Stimulated activated CD4-positive, alpha-beta T cell treated with anti-CD3 and anti-CD28 coated beads, Interleukin-1b, Interleukin-23, amount 100 ng/mL, for 4 hours (primary cell): ENCODE measurements around the gene FIG4.
"Not testable (repeated sequence)": the region's sequence is repeated elsewhere in the genome, so short reads cannot be mapped to it uniquely, and the experiment has no call there.

Source experiments
- DNase-seq, 2 donors: peaks; one replicate each; pipeline ENCODE4 v3.0.0-alpha.2; 2020; ENCODE audit warnings: low read depth in 2 of 2

Gene FIG4

DNA sequence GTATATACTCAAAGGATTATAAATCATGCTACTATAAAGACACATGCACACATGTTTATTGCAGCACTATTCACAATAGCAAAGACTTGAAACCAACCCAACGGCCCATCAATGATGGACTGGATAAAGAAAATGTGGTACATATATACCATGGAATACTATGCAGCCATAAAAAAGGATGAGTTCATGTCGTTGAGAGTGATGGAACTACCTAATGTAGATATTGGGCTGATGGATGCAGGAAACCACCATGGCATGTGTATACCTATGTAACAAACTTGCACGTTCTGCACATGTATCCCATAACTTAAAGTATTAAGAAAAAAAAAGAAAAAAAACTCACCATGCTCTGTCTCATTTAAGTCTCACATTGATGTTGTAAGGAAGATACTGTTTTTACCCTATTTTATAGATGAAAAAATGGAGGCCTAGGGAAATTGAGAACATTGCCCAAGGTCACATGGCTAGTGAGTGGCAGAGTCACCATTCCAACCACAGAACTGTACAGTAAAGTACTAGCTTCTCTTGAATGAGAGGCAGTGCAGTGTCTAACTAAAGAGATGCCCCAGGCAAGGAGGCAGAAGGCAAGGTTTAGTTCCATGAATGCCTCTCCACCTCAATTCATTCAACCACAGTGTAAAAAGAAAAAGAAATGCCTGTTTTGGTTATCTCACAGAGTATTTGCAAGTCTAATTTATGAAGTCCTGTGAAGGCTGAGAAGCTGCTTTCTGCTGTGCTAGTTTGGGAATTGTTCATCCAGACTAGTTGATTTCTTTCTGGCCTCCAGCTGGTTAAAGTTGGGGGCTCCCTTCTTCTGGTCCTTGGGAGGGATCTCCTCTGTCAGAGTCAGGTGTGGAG is 68.2 kb downstream of the FIG4 start:
- DNase-seq: no peak

DNA sequence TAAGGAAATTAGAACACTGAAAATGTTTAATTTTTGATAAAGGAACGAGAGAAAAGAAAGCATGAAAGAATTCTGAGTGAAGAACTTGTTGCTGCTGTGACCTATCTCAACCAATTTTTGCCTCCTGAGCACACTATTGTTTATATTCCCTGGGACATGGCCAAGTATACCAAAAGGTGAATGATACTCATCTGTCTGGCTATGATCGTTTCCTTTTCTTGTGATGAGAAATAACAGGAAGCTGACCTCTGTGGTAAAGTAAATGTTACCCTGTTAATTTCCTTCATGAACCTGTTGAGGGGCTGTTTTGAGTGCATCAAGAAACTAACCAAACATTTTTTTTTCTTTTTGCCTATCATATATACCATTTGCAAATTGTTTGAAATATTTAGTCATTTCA is 69.1 kb downstream of the FIG4 start:
- DNase-seq: no peak

DNA sequence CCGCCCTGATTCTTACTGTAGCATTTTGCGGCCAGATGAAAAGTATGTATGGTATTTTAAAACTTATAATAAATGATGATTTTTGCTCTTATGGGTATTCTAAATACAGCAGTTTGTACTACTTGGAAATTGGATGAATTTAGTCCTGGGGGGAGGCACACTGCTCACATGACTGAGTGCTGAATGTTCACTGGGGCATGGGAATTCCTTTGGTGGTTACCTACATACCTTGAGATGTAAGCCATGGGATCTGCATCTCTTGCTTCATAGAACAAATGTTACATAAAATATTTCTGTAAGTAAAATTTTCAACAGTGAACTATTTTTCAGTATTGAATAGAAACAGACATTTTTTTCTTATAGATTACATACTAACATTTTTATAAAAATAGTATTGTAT is 71.1 kb downstream of the FIG4 start:
- DNase-seq: no peak

DNA sequence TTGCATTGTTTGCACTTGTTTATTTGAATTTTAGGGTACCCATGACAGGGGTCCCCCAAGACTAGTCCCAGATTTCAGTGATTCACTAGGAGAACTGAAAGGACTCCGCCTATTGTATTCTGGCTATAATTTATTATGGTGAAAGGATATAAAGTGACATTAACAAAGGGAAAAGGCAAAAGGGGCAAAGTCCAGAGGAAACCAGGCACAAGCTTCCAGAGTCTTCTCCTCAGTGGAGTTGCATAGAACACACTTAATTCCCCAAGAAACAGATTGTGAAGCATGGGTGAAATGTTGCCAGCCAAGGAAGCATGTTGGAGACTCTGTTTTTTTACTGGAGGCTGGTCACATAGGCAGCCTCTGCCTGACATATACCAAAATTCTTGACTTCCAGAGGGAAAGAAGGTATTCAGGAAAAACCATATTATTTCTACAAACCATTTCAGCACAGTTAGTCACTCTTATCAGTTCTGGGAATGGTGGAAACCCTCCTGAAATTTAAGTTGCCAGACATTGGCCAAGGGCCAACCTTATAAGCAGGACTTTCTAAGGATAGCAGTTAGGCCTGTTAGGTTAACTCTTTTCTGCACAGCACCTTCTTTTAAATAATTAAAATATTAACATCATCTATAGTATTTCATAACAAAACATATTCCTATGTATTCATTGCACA is 71.8 kb downstream of the FIG4 start:
- no peak for DNase-seq

DNA sequence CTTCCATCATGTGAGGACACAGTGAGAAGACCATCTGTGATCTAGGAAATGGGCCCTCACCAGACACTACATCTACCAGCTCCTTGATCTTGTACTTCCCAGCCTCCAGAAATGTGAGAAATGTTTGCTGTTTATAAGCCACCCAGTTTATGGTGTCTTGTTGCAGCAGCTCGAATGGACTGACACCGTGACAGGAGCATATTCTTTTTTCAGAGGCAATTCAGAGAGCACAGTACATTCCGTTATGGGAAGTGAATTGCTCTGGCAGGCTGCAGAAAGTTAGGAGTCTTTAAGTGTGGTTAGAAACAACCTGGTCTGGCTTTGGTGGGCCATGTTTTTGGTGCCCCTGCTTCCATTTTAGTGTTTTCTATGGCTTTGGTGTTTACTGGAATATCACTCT is 75.1 kb downstream of the FIG4 start:
- DNase-seq: no peak

DNA sequence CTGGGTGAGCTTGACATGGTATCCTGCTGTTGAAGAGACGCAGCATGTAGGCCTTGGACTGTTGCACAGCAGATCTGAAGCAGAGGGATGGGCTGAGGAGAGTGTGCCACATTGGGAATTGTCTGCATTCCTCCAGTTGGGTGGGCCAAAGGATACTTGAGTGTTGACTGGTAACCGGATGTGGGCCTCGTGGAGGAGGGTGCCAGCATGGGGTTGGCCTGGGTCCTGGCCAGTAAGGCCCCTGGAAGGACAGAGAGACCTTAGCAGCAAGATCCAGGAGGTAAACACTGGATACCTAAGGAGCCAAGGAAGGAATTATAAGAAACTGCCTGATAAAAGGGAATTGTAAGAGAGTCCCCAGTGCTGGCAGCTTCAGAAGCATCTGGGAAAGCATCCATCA is 76.9 kb downstream of the FIG4 start:
- no peak for DNase-seq

DNA sequence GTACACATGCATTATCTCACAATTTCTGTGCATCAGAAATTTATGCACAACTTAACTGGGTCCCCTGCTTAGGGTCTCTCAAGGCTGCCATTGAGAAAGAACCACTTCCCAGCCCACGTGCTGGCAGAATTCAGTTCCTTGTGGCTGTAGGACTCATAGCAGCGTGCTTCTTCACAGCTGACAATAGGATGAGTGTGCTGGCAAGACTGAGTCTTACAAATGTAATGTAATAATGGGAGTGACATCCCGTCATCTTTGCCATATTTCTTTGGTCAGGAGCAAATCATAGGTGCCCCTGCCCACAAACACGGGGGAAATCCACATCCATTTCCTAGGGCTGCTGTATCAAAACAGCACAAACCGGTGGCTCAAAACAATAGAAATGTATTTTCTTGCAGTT is 77.4 kb downstream of the FIG4 start:
- no peak for DNase-seq

DNA sequence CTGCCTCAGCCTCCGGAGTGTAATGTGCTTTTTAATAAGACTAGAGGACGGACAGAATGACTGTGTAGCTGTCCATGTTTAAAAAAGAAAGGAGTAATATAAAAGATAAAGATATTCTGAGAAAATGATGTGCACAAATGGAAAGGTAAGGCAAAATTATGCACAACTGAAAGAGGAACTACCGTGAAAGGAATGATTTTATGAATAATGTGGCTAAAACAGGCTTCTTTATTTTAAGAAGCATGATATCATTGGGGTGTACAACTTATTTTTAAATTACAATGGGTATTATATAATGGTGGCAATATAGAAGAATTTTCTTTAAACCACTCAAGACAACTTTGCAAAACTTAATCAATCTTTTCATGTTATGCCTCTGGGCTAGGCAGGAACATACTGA is 78.1 kb downstream of the FIG4 start:
- DNase-seq: no peak

DNA sequence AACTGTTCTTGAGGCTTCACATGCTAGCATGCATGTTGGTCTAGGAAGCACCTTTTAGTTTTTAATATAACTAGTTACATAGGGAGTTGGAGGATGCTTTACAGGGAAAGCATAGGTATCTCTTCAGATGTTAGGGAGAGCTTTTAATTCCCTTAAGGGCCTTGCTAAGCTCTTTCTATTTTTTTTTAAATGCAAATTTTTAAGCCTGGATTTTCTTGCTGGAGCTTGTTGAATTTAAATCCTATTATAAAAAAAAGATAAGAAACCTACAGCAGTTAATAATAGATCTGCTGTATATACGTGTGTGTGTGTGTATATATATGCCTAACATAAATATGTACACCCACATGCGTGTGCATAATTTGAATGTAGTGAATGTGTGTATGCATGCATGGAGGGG is 79.0 kb downstream of the FIG4 start:
- DNase-seq: no peak

DNA sequence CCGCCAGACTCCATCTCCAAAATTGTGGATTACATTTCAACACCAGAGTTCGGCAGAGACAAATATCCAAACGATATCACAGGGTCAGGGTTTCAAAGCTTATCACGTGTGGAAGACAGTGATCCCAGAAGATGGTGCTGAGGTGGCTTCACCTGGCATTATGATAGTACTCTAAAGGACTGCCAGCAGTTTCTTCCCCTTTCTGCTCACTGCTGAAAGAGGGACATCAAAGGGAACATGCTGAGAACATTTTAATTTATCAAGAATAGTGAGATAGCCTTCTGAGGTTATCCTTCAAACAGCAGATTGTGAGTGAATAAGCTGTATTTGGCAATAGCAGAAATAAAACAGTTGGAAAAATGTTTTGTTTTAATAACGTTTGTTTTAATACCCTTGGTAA is 79.7 kb downstream of the FIG4 start:
- DNase-seq: no peak

DNA sequence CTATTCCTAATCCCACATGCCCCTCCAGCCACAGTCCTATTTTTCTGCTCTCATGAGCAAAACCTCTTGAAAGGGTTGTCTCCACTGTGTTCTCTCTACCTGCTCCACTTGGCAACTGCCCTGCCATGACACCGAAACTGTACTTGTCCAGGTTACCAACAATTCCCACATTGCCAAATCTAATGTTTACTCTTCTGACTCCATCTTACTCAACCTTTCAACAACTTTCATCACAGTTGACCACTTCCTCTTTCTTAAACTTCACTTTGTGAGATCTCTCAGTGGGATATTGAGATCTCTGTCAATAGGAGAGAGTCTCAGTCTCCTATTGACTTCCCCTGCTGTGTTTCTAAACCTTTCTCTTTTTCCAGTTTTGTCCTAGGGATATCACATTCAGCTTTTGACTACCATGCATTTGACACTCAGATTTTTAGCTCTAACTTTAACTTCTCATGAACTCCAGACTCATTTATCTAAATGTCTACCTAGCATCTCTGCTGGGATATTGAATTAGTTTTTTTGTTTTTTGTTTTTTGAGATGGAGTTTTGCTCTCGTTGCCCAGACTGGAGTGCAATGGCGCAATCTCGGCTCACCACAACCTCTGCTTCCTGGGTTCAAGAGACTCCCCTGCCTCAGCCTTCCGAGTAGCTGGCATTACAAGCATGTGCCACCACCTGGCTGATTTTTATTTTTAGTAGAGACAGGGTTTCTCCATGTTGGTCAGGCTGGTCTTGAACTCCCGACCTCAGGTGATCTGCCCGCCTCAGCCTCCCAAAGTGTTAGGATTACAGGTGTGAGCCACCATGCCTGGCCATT is 81.1 kb downstream of the FIG4 start:
- not testable (repeated sequence) for DNase-seq

DNA sequence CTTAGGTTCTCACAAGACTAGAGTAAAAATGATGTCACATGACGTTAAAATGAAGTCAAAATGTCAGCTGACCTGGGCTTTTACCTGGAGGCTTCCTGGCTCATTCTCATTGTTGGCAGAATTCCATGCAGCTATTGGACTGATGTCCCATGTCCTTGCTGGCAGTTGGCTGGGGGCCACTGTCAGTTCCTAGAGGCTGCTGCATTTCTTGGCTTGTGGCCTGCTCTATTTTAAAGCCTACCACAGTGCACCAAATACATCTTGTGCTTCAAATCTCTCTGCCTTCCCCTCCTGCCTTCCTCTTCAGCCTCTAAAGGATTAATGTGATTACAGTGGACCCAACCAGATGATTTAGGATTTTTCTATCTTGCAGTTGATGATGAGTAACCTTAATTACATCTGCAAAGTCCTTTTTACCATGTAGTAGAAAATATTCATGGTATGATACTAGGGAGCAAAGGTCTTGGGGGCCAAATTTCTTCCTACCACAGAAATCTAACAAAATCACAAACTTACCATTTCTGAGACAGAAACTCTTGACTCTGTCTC is 81.9 kb downstream of the FIG4 start:
- no peak for DNase-seq

DNA sequence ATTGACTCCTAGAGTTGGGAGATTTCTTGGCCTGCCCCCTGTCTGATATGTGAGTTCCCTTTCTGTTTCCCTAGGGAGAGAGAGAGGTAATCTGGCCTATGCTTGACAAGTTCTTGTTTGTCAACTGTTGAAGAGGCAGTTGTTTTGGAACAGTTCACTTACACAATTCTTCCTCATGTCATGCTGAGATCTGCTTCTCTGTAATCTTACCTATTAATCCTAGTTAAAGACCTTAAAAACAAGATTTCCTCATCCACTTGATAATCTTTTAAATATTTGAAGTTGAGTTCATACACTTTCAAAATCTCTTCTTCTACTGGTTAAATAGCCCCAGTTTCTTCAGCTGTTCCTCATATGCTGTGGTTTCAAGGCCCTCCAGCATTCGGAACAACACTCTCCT is 89.9 kb downstream of the FIG4 start:
- DNase-seq: no peak

DNA sequence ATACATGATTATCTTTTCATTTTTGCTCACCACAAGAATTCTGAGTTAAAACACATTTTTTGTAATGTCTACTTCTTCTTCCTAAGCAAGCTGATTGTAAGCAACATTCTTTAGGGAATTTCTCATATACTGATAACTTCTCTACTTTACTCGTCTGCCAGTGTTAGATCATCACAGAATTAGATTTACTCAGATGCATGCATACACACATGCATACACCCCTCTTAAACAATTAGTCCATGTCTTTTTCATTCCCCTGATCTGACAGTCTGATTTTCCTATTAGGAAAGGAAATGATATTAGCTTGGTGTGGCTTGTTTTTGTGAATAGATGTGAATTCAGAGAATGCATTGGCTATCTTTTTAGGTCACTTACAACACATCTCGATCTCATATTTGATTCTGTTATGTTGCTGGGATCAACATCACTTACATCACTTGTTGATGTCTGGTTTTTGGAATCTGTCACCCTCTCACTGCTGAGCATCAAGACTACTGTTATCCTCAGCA is 91.4 kb downstream of the FIG4 start:
- no peak for DNase-seq

DNA sequence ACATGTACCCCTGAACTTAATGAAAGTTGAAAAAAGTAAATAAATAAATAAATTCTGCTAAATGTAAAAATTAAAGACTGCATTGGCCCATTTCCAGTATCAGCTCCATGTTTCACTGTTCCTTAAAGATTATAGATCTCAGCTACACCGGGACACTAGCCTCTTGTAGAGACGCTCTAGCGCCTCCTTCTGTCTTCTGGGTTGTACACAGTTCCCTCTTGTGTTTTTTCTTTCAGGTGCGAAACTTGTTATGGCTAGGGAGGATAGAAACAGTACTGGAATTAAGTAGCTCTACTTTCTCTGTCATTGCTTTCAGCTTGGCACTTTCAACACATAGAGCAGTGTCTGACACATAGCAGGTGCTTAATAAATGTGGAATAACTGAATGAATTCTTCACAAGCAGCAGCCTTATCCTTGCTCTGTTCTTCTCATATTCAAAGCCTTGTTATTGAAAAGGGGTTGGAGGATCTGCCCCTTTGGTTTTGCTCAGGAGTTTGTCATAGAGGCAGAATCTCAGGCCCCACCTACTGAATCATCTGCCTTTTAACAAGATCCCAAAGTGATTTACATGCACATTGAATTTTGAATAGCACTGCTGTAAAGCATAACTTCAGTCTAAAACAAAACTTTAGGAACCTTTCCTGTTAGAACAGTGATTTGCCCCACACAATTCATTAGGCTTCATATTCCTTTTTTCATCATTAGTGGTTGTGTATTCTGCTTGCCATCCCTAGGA is 92.3 kb downstream of the FIG4 start:
- no peak for DNase-seq

DNA sequence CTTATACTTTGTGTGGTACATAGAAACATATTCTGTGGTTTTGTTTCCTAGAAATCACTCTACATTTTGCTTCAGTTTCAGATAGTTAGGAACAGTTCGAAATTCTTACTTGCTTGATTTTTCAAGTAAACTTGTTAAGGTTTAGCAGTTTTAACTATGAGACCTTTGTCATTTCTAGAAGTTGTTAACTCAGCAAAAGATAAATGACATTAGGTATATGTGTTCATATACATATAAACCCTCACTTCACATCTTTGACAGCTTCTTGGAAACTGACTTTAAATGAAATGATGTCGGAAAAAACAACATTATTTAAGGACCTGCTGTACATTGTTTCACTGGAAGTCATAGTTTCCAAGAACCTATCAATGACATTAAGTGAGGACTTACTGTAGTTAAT is 96.2 kb downstream of the FIG4 start:
- DNase-seq: no peak

DNA sequence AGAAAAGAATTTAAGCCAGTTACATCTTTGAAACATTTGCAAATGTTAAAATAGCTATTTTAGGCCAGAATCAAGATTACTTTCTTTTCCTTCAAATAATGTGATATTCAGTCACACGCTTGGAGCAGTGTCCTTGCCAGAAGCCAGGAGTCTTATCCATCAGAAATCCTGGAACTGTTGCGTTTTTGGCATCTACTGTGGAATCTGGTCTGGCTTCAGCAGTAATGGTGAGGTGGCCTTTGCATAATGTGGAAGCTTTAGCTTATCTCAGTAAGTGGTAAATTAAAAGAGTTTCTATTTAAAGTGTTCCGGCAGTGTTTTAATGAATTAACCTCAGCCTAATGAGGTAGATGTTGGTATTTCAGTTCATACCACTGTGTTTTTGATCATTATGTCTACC is 97.6 kb downstream of the FIG4 start:
- DNase-seq: no peak

DNA sequence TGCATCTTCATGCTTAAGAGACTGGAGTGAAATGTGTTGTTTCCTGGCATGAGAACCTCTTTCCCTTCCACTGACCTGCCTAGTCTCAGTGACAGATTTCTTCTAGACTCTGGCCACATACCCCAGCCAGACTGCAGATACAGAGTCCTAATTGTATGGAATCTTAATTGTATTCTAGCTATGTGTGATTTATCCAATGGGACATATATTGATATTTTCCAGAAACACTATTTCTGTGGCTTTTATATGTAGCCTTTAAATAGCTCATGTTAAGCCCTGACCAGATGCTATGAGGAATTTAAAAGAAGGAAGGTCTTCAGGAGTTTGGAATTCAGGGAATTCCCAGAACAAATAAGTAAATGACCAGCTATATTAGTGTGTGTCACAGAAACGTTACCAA is 99.0 kb downstream of the FIG4 start:
- no peak for DNase-seq

DNA sequence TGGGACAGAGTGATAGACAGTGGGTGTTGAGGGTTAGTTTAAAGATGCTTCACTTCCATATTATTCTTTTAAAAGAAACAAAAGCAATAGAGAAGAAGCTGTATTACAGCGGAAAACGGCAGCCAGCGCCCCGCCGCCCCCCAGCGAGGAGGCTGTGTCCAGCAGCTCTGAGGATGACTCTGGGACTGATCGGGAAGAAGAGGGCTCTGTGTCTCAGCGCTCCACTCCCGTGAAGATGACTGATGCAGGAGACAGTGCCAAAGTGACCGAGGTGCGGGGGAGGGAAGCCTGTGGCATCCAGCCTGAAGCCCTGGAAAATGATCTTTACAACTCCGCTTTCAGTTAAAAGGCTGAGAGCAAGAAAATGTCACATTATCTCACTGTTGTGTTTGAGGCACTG is 100.2 kb downstream of the FIG4 start:
- DNase-seq: no peak

DNA sequence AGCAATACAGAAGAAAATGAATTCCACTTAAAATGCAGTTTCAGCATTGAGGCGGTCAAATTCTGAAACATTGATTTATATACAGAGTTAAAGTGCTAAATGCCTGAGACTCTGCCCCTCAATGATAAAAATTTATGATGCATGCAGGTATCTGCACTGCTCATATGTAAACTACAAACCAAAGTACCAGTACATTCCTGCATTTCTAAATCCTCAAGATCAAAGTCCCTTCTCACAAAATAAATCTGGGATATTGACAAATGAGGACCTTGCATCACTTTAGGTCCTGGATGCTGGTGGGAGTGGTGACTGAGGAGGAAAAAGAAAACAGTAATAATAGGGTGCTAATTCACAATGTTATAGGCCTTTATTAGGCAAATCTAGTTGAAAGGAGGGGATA is 101.9 kb downstream of the FIG4 start:
- no peak for DNase-seq

DNA sequence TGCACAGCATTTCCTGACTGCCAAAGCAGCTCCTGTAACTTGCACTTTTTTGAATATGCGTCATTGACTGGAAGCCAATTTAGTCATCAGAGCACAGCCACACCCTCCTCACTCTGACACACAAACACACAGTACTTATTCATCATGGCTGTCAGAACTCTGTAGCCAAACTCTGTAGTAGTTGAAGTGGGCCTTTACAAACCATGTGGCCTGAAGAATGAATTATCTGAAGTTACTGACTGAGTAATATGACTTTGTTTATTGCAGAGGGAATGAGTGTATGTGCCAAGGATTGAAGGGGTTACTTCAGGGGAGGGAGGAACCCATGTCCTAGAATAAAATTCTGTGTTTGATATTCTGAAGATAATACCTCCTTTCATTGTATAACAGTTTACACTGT is 102.7 kb downstream of the FIG4 start:
- DNase-seq: no peak
